IPS-NIHi7 (cell line): Measurements from ENCODE around the gene FOXN3.

Experiments used
- DNase-seq: peaks from one replicate; pipeline ENCODE4 v3.0.0; 2012; ENCODE audit warnings: mixed read lengths; ENCODE audit errors: extremely low spot score

Gene FOXN3

GRCh38 chr14:89359477-89360222 is 57.4 kb downstream of the FOXN3 start:
- DNase-seq = no peak

DNA sequence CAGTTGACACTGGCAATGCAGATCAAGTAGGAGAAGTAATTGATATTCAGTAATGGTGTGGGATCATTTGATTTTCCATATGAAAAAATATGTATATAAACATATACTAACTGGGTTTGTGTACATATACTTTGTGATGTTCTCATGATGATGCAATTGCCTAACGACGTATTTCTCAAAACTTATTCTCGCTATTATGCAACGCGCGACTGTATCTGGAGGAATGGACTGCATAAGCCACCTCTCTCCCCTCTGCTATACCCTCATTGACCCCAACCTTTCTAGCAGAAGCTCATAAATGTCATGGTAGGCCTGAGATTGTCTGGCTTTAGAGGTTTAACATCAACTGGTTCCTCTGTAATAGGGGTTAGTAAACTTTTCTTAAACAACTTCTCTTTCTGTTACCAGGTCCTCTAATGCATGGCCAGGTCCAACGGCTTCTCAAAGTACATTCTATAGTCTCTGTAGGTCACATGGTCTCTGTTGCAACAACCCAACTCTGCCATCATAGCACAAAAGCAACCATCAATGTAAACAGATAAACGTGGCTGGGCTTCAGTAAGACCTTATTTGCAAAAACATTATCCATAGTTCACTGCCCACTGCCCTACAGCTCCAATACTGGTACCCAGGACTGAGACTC is 59.3 kb downstream of the FOXN3 start:
- no peak for DNase-seq

DNA sequence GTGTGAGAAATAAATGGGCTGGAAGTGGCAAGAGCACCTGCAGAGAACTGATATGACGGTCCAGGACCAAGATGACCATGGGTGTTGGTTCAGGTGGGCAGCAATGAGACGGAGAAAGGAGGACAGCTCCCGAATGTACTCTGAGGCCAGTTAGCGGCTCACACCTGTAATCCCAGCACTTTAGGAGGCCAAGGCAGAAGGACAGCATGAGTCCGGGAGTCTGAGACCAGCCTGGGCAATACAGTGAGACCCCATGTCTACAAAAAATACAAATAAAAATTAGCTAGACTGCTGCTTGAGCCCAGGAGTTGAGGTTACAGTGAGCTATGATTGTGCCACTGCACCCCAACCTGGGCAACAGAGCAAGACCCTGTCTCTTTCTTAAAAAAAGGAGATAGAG is 60.1 kb downstream of the FOXN3 start:
- DNase-seq = no peak

- no peak for DNase-seq
Measured at GRCh38 chr14:89356496-89356895, 60.5 kb downstream of the FOXN3 start.

- no peak for DNase-seq
Measured at GRCh38 chr14:89353766-89354113, 63.3 kb downstream of the FOXN3 start.

GRCh38 chr14:89352976-89353765 is 63.9 kb downstream of the FOXN3 start:
- DNase-seq = no peak

DNA sequence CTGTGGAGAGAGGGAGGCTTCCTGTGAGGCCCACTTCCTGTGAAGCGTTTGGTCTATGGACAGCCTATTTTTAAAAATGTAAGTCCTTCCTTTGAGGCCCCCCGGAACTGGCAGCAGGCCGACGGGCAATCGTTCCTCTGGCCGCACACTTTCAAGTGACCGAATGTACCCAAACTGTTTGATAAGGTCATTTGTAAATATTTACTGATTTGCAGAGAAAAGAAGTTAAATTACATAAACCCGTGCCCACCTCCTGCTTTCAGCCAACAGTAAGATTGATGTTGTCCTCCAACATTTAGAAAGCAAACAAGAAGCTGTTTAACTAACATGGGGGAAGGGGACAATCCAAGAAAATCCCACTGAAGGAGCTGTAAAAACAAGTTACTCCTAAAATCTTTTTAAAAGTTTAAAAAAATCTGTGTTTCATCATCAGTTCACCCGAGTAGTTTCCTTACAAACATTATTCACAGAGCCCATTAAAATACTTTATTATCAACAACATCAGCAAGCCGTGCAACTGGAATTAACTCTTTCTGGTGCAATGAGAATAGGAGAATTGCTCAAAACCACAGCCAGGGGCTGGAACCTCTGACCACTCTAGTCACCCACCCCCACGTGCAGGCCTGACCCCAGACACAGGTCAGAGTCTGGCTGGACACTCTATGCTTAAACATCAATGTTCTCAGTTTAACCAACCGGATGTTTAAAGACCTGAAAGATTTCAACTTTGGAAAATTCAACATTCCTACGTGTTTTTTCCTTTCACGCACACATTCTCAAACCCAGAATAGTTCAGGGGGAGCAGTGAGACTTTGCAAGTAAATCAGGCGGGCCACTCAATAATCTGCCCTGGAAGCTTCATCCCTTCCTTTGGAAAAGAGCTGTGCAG is 65.3 kb downstream of the FOXN3 start:
- no peak for DNase-seq

GRCh38 chr14:89351221-89351515 is 65.9 kb downstream of the FOXN3 start:
- no peak for DNase-seq

DNA sequence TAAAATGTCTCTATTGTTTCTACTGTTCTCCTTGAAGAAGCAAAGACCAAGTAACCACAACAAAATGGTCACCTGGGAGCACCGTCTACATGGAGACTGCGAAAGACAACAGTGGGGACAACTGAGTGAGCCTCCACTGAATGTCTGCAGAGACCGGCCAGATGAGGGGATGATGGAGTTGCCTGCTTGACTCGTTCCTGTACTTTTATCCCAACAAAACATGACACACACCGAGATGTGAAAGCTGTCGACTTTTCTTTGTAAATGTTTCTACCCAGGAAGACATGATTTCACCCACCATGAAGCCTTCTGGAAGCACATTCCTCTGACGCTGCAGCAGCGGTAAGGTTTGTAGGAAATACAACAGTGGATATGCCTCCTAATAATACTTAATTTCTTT is 66.9 kb downstream of the FOXN3 start:
- DNase-seq = no peak

DNA sequence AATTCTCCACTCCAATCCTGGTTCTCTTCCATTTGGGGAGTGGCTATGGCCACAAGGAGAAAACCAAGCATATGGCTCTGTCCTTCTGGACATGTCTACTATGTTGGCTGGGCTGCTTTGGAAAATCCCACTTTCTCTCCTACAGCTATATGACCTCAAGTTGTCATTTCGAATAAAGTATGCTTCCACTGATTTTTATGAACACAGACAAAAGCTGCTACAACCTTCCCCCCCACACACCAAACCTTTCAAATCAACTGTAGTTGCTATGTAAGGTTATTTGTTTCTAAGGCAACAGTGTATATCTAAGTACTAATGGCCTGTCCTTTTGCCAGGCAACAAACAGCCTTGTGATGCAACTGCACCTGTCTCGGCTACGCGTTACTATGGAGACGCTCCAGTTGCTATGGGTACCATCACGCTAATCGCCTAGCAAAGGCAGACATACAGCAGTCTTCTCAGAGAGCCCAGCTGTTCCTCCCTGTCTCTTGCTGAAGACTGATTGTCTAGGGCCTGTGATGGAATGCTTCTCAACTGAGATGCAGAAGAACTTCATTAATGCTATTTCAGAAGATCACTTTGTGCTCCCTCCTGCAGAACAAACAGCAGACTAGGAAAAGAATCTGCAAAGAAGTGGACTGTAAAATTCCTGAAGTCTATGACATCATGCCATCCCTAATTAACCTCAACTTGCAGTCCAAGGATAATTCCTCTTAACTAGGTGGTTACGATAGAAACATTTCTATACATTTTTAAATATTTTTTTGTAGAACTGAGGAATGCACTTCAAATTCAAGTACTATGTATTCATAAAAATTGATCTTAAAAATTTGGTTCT is 67.6 kb downstream of the FOXN3 start:
- no peak for DNase-seq

GRCh38 chr14:89348722-89349121 is 68.3 kb downstream of the FOXN3 start:
- no peak for DNase-seq

DNA sequence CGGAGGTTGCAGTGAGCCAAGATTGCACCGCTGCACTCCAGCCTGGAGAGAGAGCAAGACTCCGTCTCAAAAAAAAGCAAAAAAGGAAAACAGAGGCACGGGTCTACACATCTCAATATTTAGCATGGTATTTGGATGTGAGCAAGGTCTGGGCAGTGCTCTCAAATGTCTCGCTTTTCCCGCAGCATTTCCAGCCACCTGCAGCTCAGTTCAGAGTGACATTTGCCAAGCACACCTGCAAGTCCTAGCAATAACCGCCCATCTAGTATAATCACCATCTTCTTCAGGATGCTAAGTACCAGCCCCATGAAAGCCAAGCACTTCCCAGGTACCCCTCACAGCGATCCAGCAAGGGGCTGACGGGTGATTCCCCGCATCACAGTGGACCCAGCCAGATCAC is 69.1 kb downstream of the FOXN3 start:
- no peak for DNase-seq

DNA sequence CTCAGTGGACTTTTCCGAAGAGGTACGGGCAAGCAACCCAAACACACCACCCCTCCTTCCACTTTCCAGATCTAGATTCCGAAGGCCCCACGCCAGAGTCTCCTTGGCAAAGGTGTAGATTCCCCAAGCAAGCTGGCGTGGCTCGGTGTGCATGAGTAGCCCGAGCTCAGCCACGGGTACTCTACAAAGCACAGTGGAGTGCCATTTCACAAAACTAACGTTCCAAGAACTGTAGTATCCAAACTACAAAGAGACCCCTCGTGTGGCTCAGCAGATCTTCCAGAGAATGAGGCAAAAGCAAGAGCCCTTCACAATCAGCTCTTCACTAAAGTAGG is 72.1 kb downstream of the FOXN3 start:
- no peak for DNase-seq

- DNase-seq = no peak
Measured at GRCh38 chr14:89343356-89343755, 73.7 kb downstream of the FOXN3 start.

DNA sequence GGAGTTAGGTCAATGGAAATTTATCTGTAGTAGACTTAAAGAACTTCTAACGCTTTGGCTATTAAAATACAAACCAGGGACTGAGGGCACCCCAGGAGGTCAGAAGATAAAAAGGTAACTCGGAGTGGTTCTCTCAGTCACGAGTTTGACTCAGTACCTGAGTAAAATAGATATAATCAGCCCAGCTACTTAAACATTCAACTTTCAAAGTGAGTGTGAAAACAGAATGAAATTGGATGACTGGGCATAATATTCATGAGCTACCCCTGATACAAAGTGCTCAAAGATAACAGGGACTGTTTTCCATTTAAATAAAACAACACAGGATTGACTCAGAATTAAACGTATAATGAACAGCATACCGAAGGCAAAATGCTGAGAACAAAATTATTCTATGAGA is 75.0 kb downstream of the FOXN3 start:
- DNase-seq = no peak

DNA sequence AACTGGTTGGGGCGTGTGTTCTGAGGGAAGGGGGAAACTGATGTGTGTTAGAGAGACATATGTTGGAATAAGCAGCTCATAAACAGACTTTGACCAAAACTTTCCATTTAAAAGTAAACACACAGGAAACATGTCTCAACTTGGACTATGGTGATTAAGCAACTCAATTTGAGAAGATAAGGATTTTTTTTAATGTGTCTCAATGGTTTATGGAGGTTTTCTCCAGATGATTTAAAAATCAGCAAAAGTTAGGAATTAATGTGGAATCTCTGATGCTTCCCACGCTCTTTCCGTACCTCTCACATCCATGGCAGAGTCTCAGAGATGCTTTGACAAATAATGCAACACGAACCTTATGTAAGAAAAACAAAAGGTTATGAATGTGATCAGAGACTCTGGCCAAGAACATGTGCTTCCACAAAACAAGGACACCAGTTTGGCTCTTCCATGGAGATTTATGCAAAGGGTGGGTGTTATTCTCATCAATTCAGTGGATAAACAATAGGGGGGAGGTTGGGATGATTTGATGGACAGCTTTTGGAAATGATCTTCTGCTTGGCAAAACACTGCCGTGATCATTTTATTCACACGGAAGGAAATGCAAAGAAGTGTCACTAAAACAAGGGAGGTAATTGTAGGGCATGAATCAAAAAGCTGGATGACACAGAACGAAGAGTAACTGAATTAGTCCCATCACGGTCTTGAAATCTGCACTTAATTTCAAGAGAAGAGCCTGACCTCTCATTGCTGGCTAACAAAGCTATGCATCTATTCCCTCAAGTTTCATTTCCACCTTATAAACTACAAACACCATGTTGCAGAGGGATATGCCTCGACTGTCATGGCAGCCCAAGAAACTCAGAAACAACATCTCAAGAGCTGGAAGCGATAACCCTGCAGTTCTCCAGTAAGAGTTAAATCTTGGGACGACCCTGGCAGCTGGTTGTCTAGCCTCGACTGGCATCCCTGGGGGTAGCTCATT is 76.5 kb downstream of the FOXN3 start:
- no peak for DNase-seq

- no peak for DNase-seq
Measured at GRCh38 chr14:89339579-89339978, 77.5 kb downstream of the FOXN3 start.

GRCh38 chr14:89339158-89339557 is 77.9 kb downstream of the FOXN3 start:
- no peak for DNase-seq

GRCh38 chr14:89336338-89336737 is 80.7 kb downstream of the FOXN3 start:
- DNase-seq = no peak

GRCh38 chr14:89332031-89332430 is 85.0 kb downstream of the FOXN3 start:
- no peak for DNase-seq
